Neural cell (in vitro differentiated cells): Measurements from ENCODE around the gene RAD50. TPM values are rescaled to one million over a fixed set of nuclear protein-coding genes. Genes with fewer than 3 reads are reported as not detected.
A peak's percentile ranks its signal among the peaks of the same experiment; 100 is the strongest.

Experiments used
- H2AFZ ChIP-seq: fragments of 200-600, 300-800 bp; sonication (generic), shearing (Covaris generic); 2 replicates; pipeline ENCODE4 v1.6.0; 2014; ENCODE audit warnings: low read depth, mild to moderate bottlenecking, antibody characterized with exemption, low read length, moderate library complexity
- H3F3A ChIP-seq: fragments of 200-600 bp; shearing (Covaris generic); 2 replicates; pipeline ENCODE4 v1.6.1; 2016; ENCODE audit warnings: mild to moderate bottlenecking, moderate library complexity, mixed read lengths, antibody characterized with exemption, low read length; ENCODE audit not compliant: insufficient read depth, poor library complexity, severe bottlenecking
- H3K27ac ChIP-seq: fragments of 200-600, 300-800 bp; sonication (generic), shearing (Covaris generic); 2 replicates; pipeline ENCODE4 v1.5.1; 2014; ENCODE audit warnings: mild to moderate bottlenecking, low read length, moderate library complexity
- H3K27me3 ChIP-seq: fragments of 300-800, 200-600 bp; sonication (generic), shearing (Covaris generic); 2 replicates; pipeline ENCODE4 v1.6.0; 2014; ENCODE audit warnings: mild to moderate bottlenecking, low read depth, low read length, moderate library complexity; ENCODE audit not compliant: insufficient read depth
- H3K36me3 ChIP-seq: fragments of 300-800, 200-600 bp; sonication (generic), shearing (Covaris generic); 2 replicates; pipeline ENCODE4 v1.5.1; 2014; ENCODE audit warnings: mild to moderate bottlenecking, antibody characterized with exemption, low read length, moderate library complexity; ENCODE audit not compliant: insufficient read depth
- H3K4me2 ChIP-seq: fragments of 300-800, 200-600 bp; sonication (generic), shearing (Covaris generic); 2 replicates; pipeline ENCODE4 v1.6.0; 2014; ENCODE audit warnings: mild to moderate bottlenecking, low read length
- H3K4me3 ChIP-seq: fragments of 300-800, 200-600 bp; sonication (generic), shearing (Covaris generic); 2 replicates; pipeline ENCODE4 v1.5.1; 2014; ENCODE audit warnings: mild to moderate bottlenecking, low read length, moderate library complexity
- H3K79me2 ChIP-seq: fragments of 200-600 bp; shearing (Covaris generic); replicated peaks from 2 replicates; pipeline ENCODE4 v1.6.0; 2014; ENCODE audit warnings: mild to moderate bottlenecking, low read length, moderate library complexity; ENCODE audit not compliant: insufficient read depth
- H3K9ac ChIP-seq: fragments of 300-800, 200-600 bp; sonication (generic), shearing (Covaris generic); 2 replicates; pipeline ENCODE4 v1.6.1; 2016; ENCODE audit warnings: mild to moderate bottlenecking, low read length, mixed read lengths
- H3K9me2 ChIP-seq: fragments of 200-600 bp; shearing (Covaris generic); 2 replicates; pipeline ENCODE4 v1.6.1; 2016; ENCODE audit warnings: mild to moderate bottlenecking, low read length, mixed read lengths; ENCODE audit not compliant: insufficient read depth
- H3K9me3 ChIP-seq: fragments of 200-600, 300-800 bp; sonication (generic), shearing (Covaris generic); 2 replicates; pipeline ENCODE4 v1.6.1; 2016; ENCODE audit warnings: mild to moderate bottlenecking, mixed run types, low read length, moderate library complexity, mixed read lengths
- H4K20me1 ChIP-seq: fragments of 200-600 bp; shearing (Covaris generic); 2 replicates; pipeline ENCODE4 v1.6.1; 2016; ENCODE audit warnings: mild to moderate bottlenecking, mixed run types; ENCODE audit not compliant: insufficient read depth
- CTCF ChIP-seq: fragments of 450-650 bp; IDR thresholded peaks from 2 replicates; pipeline ENCODE4 v1.5.1; 2014; ENCODE audit warnings: antibody characterized with exemption, mild to moderate bottlenecking, moderate library complexity; ENCODE audit not compliant: poor library complexity, severe bottlenecking
- EP300 ChIP-seq: fragments of 450-650 bp; conservative IDR thresholded peaks from 2 replicates; pipeline ENCODE4 v1.6.1; 2014; ENCODE audit warnings: antibody characterized with exemption, mild to moderate bottlenecking, moderate library complexity; ENCODE audit not compliant: poor library complexity, severe bottlenecking
- EZH2 ChIP-seq: fragments of 200-600, 300-800 bp; shearing (Covaris generic), sonication (generic); IDR thresholded peaks from 2 replicates; pipeline ENCODE4 v1.6.1; 2014; ENCODE audit warnings: antibody characterized with exemption, low read length, borderline replicate concordance, mild to moderate bottlenecking; ENCODE audit not compliant: insufficient read depth, poor library complexity, severe bottlenecking
- MXI1 ChIP-seq: fragments of 450-650 bp; conservative IDR thresholded peaks from 2 replicates; pipeline ENCODE4 v1.6.1; 2014; ENCODE audit warnings: antibody characterized with exemption, mild to moderate bottlenecking; ENCODE audit not compliant: poor library complexity, severe bottlenecking
- POLR2AphosphoS5 ChIP-seq: IDR thresholded peaks from 2 replicates; pipeline ENCODE4 v1.6.1; 2012
- RAD21 ChIP-seq: fragments of 450-650 bp; conservative IDR thresholded peaks from 2 replicates; pipeline ENCODE4 v1.6.1; 2014; ENCODE audit warnings: antibody characterized with exemption, mild to moderate bottlenecking, moderate library complexity
- REST ChIP-seq: IDR thresholded peaks from 2 replicates; pipeline ENCODE4 v1.6.1; 2012; ENCODE audit warnings: borderline replicate concordance
- SMC3 ChIP-seq: fragments of 450-650 bp; conservative IDR thresholded peaks from 2 replicates; pipeline ENCODE4 v1.6.1; 2014; ENCODE audit warnings: antibody characterized with exemption, mild to moderate bottlenecking, moderate library complexity; ENCODE audit not compliant: poor library complexity
- TAF1 ChIP-seq: IDR thresholded peaks from 2 replicates; pipeline ENCODE4 v1.6.1; 2012; ENCODE audit warnings: low read depth
- polyA plus RNA-seq: library from polyadenylated mRNA; depleted of rRNA; stranded (reverse); fragments of >200 nt; gene quantifications from 2 replicates; pipeline ENCODE4 v1.2.3, GENCODE V29; 2014

RAD50 gene
- polyA plus RNA-seq, 1 donor from 2014 or later: 6.7 TPM

- no peaks in the 10 kb centered on the region for H3K27me3 ChIP-seq
- H3K36me3 ChIP-seq: no peaks in the 10 kb centered on the region
- no peaks in the 10 kb centered on the region for H3F3A ChIP-seq
- no peak overlapping the region for H3K4me2 ChIP-seq
- no peaks in the 10 kb centered on the region for H3K79me2 ChIP-seq
- H3K27ac ChIP-seq: no peak overlapping the region
- no peak overlapping the region for H3K4me3 ChIP-seq
- no peaks in the 10 kb centered on the region for H3K9me2 ChIP-seq
- H4K20me1 ChIP-seq: no peaks in the 10 kb centered on the region
- no peaks in the 10 kb centered on the region for H3K9me3 ChIP-seq
- H3K9ac ChIP-seq: no peak overlapping the region
- no peak overlapping the region for H2AFZ ChIP-seq
- TF ChIP-seq EP300 (no peak), CTCF (peak; percentile 90), RAD21 (peak; percentile 76), EZH2 (no peak), POLR2AphosphoS5 (no peak), TAF1 (no peak), SMC3 (peak; percentile 80), REST (no peak), MXI1 (no peak)
Measured at GRCh38 chr5:132526290-132526973, 30.3 kb upstream of the RAD50 start.

GRCh38 chr5:132526974-132527564 is 29.7 kb upstream of the RAD50 start:
- Histone ChIP-seq H3K36me3 (no peaks in the 10 kb centered on the region), H3K9me2 (no peaks in the 10 kb centered on the region), H3K79me2 (no peaks in the 10 kb centered on the region), H3K9ac (no peak overlapping the region), H3K4me3 (no peak overlapping the region), H3K4me2 (no peak overlapping the region), H3F3A (no peaks in the 10 kb centered on the region), H3K27me3 (no peaks in the 10 kb centered on the region), H4K20me1 (no peaks in the 10 kb centered on the region), H3K9me3 (no peaks in the 10 kb centered on the region), H2AFZ (no peak overlapping the region), H3K27ac (no peak overlapping the region)
- TF ChIP-seq CTCF (peak; percentile 42), RAD21 (peak; percentile 0), MXI1 (no peak)
